Epithelial cell of esophagus (primary cell): ENCODE measurements around the gene RAB30.

Source experiments
- DNase-seq: peaks from one replicate; pipeline ENCODE4 v3.0.0; 2010; ENCODE audit warnings: low read depth
- H3K4me3 ChIP-seq: 2 replicates; pipeline ENCODE4 v1.5.1; 2011; ENCODE audit warnings: mild to moderate bottlenecking, low read length, control low read depth
- CTCF ChIP-seq: IDR thresholded peaks from 2 replicates; pipeline ENCODE4 v1.5.1; 2011; ENCODE audit warnings: low read depth, mild to moderate bottlenecking, low read length, control low read depth, inconsistent platforms; ENCODE audit not compliant: insufficient read depth; ENCODE audit errors: missing control alignments

RAB30 gene

GRCh38 chr11:83023410-83023809 is 48.3 kb downstream of the RAB30 start:
- no peak overlapping the region for H3K4me3 ChIP-seq
- no peak for DNase-seq
- TF ChIP-seq CTCF: no peak

- no peak for TF ChIP-seq CTCF
- DNase-seq: no peak
- H3K4me3 ChIP-seq: no peak overlapping the region
Measured at GRCh38 chr11:83021780-83022125, 49.9 kb downstream of the RAB30 start.

GRCh38 chr11:83020942-83021779 is 50.5 kb downstream of the RAB30 start:
- no peak overlapping the region for H3K4me3 ChIP-seq
- DNase-seq: no peak
- TF ChIP-seq CTCF: no peak

DNA sequence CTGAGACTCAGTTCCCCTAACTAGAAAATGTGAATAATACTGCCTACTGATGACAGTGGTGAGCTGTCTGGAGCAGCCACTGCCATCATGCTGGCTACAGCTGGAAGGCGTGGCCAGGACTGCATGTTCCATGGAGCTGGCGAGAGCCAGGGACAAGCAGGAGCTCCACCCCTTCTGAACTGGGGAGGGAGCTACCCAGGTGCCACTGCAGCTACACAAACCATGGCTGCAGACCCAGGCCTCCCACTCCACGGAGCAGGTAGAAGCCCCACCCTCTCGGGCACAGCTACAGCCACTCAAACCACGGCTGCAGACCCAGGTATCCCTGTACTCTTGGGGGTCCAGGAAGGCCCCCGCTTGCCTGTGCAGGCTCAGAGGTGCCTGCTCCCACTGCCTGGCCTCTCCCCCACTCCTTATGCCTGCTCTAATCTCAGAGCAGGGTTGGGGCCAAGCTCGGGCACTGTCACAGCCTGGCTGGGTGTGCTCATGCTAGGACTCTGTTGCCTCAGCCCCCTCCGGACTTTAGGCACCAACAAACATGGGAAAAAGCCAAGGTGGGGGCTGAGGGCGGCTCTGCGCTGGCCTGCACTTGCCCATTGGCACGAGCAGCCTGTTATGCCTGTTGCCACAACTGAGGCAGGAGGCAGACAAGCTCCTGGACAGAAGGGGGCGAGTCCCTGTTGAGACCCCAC is 51.7 kb downstream of the RAB30 start:
- DNase-seq: peak; percentile 47
- TF ChIP-seq CTCF: peak; percentile 3
- no peak overlapping the region for H3K4me3 ChIP-seq

- no peak for DNase-seq
- H3K4me3 ChIP-seq: no peak overlapping the region
- TF ChIP-seq CTCF: no peak
Measured at GRCh38 chr11:83014951-83015350, 56.7 kb downstream of the RAB30 start.

DNA sequence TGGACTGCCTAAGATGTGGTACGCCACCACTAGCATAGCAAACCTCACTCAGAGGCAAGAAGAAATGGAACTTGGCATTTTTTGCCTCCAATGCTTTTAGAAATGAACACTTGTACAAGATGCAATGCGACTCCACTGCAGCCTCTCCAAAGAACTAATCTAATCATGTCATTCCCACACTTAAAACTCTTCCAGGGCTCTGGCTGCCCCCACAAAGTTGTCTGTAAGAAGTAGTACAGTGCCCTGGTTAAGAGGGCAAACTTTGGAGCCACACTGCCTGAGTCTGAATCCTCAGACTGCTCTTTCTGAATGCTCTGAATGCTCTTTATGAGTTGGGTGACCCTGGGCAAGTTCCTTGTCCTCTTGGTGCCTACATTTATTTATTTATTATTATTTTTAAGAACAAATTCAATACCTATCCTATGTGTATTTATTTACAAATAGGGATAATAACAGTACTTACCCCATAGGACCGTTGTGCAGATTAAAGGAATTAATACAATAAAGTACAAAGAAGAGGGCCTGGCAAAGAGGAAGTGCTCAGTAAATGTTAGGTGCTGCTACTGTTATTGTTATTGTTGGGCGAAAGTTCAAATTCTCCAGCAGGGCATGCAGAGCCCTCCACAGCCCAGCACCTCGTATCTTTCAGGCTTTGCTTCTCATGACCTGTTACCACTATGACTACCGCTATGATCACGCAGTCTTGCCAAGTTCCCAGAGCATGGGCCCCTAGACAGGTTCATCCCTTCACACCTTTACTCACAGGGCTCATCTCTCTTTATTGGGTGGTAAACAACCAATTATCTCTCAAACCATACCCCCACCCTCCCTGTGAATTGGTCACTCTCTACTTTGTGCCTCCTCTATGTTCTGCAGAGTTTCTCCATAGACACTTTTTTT is 59.3 kb downstream of the RAB30 start:
- no peak for DNase-seq
- no peak for TF ChIP-seq CTCF
- no peak overlapping the region for H3K4me3 ChIP-seq
